GM18502 (cell line): ENCODE data around the gene CRLF2.
"Not testable (repeated sequence)": the region's sequence is repeated elsewhere in the genome, so short reads cannot be mapped to it uniquely, and the experiment has no call there.

Experiments used
- ATAC-seq: cut with Tn5 transposase; IDR thresholded peaks from one replicate; pipeline ENCODE4 v1.9.1; 2021; ENCODE audit warnings: mild to moderate bottlenecking; ENCODE audit not compliant: unreplicated experiment, poor library complexity

The CRLF2 gene

DNA sequence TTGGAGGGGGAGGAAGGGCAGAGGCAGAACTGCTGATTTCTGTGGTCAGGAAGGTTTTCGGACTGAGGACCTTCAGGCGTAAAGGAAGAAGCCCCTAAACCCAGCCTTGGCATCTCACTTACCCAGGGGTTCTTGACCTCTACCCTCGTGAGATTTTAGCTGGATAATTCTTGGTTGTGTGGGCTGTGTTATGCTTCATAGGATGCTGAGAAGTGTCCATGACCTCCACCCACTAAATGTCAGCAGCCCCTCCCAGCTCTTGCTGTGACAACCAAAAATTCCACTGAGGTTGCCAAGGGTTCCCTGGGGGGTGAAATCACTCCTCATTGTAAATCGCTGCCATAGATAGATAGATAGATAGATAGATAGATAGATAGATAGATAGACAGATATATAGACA lies 5.8 kb upstream of the CRLF2 start:
- no peak for ATAC-seq

DNA sequence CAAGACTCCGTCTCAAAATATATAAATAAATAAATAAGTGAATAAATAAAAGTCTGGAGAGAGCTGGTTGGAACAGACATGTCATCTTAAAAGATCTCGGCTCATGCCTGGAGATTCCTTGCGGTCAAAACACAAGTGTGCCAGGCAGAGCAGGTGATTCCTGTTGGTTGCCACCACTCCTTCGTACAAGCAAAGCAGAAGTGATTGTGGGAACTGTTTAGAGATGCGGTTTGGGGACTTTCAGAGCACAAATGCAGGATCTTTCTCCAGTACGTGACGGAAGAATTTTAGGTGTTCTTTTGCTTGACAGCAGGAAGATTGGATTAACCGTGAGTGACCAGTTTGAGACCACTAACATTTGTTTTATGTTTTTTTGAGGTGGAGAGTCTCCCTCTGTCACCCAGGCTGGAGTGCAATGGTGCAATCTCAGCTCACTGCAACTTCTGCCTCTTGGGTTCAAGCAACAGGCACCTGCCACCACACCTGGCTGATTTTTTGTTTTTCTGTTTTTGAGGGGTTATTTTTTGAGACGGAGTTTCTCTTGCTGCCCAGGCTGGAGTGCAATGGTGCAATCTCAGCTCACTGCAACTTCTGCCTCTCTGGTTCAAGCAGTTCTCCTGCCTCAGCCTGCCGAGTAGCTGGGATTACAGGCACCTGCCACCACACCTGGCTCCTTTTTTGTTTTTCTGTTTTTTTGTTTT lies 2.8 kb upstream of the CRLF2 start:
- peak; percentile 65 for ATAC-seq

DNA sequence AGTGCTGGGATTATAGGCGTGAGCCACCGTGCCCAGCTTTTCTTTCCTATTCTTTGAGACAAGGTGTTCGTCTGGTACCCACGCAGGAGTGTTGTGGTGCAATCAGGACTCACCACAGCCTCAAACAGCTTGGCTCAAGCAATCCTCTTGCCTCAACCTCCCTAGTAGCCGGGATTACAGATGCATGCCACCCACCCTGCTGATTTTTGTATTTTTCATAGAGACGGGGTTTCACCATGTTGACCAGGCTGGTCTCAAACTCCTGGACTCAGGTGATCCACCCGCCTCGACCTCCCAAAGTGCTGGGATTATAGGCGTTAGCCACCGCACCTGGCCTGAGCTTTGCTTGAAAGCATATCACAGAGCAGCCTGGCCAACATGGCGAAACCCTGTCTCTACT lies 1.5 kb upstream of the CRLF2 start:
- no peak for ATAC-seq

DNA sequence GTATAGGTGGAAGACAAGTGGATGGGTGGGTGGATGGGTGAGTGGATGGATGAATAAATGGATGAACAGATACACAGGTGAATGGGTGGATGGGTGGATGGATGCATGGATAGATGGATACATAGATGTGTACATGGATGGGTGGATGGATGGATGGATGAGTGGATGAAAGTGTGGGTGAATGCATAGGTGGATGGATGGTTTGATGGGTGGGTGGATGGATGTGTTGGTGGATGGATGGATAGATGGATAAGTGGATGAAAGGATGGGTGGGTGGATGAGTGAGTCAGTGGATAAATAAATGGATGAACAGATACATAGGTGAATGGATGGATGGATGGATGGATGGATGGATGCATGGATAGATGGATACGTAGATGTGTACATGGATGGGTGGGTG lies 1.6 kb downstream of the CRLF2 start:
- ATAC-seq, result no peak

DNA sequence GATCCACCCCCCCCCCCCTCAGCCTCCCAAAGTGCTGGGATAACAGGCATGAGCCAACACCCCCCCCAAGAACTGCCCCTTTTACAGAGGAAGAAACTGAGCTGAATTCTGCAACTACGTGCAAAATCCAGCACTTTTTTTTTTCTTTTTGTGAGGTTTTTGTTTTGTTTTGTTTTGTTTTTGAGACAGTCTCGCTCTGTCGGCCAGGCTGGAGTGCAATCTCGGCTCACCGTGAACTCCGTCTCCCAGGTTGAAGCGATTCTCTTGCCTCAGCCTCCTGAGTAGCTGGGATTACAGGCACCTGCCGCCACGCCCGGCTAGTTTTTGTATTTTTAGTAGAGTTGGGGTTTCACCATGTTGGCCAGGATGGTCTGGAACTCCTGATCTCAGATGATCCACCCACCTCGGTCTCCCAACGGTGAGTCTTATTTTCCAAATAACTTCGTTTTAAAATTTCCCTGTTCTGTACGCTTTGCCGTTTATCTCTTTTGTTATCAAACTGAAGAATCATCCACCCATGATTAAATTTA lies 4.9 kb downstream of the CRLF2 start:
- no peak for ATAC-seq

DNA sequence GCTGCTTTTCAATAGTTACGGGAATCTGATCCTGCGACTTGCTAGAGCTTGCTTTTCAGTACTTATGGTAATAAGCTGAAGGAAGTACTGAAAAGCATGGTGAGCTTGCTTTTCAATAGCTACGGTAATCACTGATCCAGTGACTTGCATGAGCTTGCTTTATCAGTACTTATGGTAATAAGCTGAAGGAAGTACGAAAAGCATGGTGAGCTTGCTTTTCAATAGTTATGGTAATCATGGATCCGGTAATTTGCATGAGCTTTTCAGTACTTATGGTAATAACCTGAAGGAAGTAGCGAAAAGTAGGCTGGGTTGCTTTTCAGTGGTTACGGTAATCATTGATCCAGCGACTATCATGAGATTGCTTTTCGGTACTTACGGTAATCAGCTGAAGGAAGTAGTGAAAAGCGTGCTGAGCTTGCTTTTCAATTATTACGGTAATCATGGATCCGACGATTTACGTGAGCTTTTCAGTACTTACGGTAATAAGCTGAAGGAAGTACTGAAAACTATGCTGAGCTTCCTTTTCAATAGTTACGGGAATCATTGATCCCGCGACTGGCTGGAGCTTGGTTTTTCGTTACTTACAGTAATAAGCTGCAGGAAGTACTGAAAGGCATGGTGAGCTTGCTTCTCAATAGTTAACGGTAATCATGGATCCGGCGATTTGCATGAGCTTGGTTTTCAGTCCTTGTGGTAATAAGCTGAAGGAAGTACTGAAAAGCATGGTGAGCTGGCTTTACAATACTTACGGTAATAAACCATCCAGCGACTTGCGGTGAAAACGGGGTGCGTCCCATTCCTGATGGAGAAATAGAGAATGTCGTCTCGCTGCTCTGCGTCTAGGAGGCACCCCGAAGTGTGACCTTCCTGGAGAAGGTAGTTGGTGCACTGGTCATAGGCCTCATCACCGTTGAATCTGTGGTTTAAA lies 6.5 kb downstream of the CRLF2 start:
- peak; percentile 35 for ATAC-seq

DNA sequence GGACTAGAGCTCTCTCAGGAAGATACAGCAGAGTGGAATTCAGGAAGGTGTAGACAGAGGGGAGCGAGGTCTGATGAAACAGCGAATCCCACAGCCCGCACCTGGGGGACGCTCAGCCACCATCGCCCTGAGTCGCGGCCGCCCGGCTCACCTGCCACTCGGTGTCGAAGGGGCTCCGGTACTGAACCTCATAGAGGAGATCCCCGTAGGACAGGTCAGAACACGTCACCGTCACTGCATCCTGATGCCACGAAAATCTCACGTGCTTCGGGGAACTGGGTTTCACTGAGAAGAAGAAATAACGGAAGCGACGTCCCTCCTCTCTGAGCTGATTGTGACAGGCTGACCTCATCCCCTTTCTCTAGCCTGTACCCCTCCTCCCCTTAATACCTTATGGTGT lies 10.2 kb downstream of the CRLF2 start:
- ATAC-seq, result no peak

DNA sequence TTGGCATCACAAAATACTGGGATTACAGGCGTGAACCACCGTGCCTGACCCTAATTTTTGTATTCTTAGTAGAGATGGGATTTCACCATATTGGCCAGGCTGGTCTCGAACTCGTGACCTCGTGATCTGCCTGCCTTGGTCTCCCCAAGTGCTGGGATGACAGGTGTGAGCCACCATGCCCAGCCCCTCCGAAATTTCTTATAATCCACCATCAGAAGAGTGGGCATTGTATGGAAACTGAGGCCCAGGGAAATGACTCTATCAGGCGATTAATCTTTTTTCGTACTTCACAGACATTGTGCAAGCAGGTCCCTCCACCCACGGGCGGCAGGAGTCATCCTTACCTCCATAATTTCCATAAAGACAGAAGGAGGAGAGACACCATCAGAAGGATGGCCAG lies 16.0 kb downstream of the CRLF2 start:
- ATAC-seq, result no peak

DNA sequence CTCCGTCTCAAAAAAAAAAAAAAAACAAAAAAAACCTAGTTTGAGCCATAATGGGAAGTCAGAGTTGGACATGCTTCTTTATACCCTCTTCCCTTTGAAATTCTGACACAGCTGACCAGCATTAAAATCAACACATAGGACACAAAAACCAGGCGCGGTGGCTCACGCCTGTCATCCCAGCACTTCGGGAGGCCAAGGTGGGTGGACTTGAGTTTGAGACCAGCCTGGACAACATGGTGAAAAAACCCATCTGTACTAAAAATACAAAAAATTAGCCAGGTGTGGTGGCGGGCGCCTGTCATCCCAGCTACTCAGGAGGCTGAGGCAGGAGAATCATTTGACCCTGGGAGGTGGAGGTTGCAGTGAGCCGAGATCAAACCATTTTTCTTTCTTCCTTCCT lies 20.3 kb downstream of the CRLF2 start:
- ATAC-seq, result not testable (repeated sequence)

DNA sequence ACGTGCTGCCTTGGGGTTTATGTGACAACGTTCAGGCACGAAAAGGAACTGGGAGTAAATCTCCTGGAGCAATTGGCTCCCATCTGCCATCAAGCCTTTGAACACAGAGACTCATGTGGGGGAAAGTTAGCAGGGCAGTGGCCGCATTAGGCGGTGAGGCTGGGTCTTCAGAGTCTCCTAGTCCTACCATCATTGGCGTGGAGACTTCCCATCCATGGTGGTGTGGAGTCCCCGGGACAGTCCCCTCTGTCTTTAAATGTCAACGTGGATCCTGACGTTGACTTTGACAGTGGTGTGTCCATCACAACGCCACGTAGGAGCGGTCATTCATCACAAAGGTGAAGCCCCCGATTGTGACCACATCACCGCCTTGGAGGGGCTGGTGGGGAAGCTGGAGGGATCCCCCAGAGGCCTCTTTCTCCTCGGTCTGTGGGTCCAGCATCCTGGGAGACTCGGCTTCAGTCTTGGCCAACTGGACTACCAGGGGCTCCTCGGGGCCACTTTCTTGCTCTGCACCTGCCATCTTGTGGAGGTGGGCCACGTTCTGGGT lies 21.8 kb downstream of the CRLF2 start:
- no peak for ATAC-seq

DNA sequence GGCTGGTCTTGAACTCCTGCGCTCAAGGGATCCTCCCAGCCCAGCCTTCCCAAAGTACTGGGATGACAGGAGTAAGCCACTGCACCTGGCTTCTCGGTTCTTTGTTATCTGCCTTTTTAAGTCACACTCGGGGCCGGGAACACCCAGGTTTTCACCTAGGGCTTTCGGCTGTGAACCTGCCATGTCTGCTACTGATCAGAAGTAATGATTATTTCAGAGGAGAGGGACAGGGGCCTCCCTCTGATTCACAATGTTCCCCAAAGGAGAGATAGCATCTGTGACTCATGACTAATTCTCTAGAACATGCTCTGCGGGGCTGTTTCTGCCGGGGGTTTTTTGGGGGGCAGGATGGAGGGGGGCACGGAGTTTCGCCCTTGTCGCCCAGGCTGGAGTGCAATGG lies 26.9 kb downstream of the CRLF2 start:
- ATAC-seq, result no peak

DNA sequence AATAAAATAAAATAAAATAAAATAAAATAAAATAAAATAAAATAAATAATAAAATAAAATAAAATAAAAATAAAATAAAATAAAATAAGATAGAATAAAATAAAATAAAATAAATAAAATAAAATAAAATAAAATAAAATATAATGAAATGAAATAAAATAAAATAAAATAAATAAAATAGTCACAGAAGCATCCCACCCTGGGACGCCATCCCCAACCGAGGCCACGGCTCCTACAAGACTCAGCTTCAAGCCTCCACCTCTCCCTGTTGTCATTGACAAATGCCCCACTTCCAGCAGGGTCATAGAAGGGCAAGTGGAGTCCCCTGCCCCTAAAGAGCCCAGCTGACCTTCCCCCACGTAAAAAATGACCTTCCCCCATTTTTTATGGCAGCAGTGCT lies 30.2 kb downstream of the CRLF2 start:
- no peak for ATAC-seq

DNA sequence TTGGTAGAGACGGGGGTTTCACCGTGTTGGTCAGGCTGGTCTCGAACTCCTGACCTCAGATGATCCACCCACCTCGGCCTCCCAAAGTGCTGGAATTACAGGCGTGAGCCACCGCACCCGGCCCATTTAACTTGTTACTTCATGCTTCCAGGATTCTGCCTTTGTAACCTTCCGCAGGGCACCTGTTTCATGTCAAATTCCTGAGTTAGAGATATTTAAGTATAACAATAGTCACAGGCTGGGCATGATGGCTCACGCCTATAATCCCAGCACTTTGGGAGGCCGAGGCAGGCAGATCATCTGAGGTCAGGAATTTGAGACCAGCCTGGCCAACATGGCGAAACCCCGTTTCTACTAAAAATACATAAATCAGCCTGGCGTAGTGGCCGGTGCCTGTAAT lies 30.8 kb downstream of the CRLF2 start:
- ATAC-seq, result not testable (repeated sequence)

DNA sequence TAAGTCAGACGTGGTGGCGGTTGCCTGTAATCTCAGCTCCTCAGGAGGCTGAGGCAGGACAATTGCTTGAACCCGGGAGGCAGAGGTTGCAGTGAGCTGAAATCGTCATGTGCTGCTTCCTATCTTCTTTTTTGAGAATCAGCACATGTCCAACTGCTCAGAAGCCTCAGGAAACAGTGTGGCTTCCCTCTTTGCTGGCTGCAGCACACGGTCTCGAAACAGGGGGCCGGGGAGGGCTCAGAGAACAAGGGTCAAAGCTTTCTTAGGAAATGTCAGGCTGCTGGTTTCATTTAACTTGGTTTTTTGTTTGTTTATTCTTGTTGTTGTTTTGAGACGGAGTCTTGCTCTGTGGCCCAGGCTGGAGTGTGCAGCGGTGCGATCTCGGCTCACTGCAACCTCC lies 31.3 kb downstream of the CRLF2 start:
- ATAC-seq, result no peak

DNA sequence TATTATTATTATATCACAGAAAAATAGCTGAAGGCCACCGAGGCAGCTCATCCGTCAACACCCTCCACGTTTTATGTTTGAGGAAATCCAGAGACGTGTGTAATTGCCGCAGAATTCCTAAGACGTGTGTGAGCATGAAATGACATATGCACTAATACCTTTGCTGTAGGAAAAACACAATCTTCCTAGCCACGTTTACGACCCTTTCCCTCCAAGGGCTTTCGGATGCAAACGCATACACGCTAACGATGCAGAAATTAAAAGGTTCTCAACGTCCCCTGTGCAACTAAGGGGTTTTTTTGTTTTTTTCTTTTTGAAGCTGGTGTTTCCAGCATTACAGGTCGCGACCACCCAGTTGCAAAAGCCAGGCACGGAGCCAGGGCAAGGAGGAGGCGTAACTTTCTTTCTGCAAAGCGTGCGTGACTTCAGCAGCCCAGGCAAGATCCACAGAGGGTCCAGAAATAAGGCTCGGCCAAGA lies 33.8 kb downstream of the CRLF2 start:
- ATAC-seq, result no peak

DNA sequence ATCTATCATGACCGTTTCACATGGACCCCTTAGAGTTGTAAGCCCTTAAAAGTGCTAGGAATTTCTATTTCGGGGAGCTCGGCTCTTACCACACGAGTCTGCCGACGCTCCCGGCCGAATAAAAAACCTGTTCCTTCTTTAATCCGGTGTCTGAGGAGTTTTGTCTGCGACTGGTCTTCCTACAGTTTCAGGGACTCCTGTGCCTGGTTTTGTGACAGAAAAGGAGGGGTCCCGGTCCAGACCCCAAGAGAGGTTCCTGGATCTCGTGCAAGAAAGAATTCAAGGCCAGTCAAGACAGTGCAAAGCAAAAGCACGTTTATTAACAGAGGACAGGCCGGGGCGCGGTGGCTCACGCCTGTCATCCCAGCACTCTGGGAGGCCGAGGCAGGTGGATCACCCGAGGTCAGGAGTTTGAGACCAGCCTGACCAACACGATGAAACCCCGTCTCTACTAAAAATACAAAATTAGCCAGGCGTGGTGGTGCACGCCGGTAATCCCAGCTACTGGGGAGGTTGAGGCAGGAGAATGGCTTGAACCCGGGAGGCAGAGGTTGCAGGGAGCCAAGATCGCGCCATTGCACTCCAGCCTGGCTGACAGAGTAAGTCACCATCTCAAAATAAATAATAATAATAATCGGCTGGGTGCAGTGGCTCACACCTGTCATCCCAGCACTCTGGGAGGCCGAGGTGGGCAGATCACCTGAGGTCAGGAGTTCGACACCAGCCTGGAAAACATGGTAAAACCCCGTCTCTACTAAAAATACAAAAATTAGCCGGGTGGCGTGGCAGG lies 35.7 kb downstream of the CRLF2 start:
- not testable (repeated sequence) for ATAC-seq

DNA sequence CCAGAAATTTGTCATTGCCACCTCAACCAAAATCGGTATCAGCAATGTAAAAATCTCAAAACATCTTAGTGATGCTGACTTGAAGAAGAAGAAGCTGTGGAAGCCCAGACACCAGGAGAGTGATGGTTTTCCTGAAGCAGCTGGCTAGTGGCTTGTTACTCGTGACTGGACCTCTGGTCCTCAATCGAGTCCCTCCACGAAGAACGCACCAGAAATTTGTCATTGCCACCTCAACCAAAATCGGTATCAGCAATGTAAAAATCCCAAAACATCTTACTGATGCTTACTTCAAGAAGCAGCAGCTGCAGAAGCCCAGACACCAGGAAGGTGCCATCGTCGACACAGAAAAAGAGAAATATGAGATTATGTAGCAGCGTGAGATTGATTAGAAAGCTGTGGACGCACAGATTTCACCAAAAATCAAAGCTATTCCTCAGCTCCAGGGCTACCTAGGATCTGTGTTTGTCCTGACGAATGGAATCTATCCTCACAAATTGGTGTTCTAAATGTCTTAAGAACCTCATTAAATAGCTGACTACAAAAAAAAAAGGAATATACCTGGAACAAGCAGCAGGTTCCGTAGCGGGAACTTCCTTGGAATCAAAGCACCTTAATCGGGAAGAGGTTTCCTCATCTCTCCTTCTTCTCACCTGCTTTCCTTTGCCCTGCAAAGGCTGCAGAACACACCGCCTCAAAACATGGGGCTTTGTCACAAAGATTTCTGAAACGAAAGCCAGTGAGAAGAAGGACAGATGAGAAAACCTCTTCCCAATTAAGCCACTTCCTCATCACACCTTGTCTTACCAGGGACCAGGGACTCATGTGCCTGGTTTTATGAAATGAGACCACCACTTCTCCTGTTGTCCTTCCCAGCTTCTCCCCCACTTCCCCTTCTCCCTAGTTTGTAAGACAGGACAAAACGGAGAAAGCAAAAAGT lies 37.6 kb downstream of the CRLF2 start:
- ATAC-seq, result not testable (repeated sequence)

DNA sequence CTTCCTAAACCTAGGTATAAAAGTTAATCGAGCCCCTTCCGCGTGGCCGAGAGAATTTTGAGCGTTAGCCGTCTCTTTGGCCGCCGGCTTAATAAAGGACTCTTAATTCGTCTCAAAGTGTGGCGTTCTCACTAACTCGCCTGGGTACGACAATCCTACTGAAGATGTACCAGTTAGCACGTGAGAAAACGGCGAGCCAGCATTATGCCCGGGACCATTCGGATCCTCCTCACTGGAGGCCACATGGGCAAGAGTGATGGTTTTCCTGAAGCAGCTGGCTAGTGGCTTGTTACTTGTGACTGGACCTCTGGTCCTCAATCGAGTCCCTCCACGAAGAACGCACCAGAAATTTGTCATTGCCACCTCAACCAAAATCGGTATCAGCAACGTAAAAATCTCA lies 39.0 kb downstream of the CRLF2 start:
- not testable (repeated sequence) for ATAC-seq

DNA sequence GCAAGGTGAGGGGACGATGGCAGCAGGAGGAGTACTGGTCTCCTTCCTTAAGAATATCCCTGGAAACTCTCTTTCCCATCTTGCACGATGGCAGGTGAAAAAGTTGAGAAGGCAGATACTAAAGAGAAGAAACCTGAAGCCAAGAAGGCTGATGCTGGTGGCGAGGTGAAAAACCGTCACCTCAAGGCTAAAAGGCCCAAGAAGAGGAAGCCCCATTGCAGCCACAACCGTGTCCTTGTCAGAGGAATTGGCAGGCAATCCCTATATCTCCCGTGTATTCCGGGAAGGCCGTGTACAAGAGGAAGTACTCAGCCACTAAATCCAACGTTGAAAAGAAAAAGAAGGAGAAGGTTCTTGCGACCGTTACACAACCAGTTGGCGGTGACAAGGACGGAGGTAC lies 40.0 kb downstream of the CRLF2 start:
- ATAC-seq, result no peak
